Measurements from ENCODE around the gene STAU1. TPM values are rescaled to one million over a fixed set of nuclear protein-coding genes. Genes with fewer than 3 reads are reported as not detected.

The STAU1 gene
- total and polyA plus RNA-seq, 2 of the 13 experiments (the other 11 are each of a cell fraction or from before 2014, with no cell fraction given), result 119 to 133 TPM

GRCh38 chr20:49185071-49185761, 2.9 kb downstream of the STAU1 start (continued):
- TF ChIP-seq FOXP4 (CRISPR knock-in tag; IDR thresholded peaks at IDR 0.05), result peak; percentile 76
- 0 out of 2 replicates have a peak, but pooled peaks have one; percentile 63 for TF ChIP-seq MLLT10 (CRISPR knock-in tag; IDR thresholded peaks at IDR 0.05)
- TF ChIP-seq KAT7 (CRISPR knock-in tag; IDR thresholded peaks at IDR 0.05; ENCODE audit: borderline replicate concordance), result no peak
- TF ChIP-seq FOXC1 (CRISPR knock-in tag; IDR thresholded peaks at IDR 0.05; ENCODE audit: borderline replicate concordance), result no peak
- no peak for TF ChIP-seq ZNF639 (CRISPR knock-in tag; conservative IDR thresholded peaks at IDR 0.05)
- no peak for TF ChIP-seq ZNF577 (CRISPR knock-in tag; IDR thresholded peaks at IDR 0.05; ENCODE audit: borderline replicate concordance, low read depth)
- no peak for TF ChIP-seq REL (CRISPR knock-in tag; conservative IDR thresholded peaks at IDR 0.05)
- no peak for TF ChIP-seq AKNA (CRISPR knock-in tag; IDR thresholded peaks at IDR 0.05; ENCODE audit: borderline replicate concordance)
- no peak for TF ChIP-seq PREB (CRISPR knock-in tag; IDR thresholded peaks at IDR 0.05)
- TF ChIP-seq SOX6 (IDR thresholded peaks at IDR 0.05), result no peak
- TF ChIP-seq SOX6 (CRISPR knock-in tag; IDR thresholded peaks at IDR 0.05), result peak; percentile 80; the same call in 1 of the 2 replicates
- no peak for TF ChIP-seq ZFP91 (CRISPR knock-in tag; IDR thresholded peaks at IDR 0.05; ENCODE audit: borderline replicate concordance)
- peak; percentile 81 for TF ChIP-seq ISX (CRISPR knock-in tag; conservative IDR thresholded peaks at IDR 0.05)
- TF ChIP-seq E2F2 (CRISPR knock-in tag; IDR thresholded peaks at IDR 0.05; ENCODE audit: borderline replicate concordance), result no peak
- no peak for TF ChIP-seq RBM39 (IDR thresholded peaks at IDR 0.05; ENCODE audit: low read depth, low read length, poor library complexity, severe bottlenecking)
- peak; percentile 57; the same call in 1 of the 2 replicates for TF ChIP-seq MIER3 (CRISPR knock-in tag; IDR thresholded peaks at IDR 0.05; ENCODE audit: borderline replicate concordance)
